Kidney capillary endothelial cell (primary cell): ENCODE results near the gene CKAP2.
"Not testable (repeated sequence)": the region's sequence is repeated elsewhere in the genome, so short reads cannot be mapped to it uniquely, and the experiment has no call there.

Source experiments
- DNase-seq: peaks from one replicate; pipeline ENCODE4 v3.0.0-alpha.2; 2018; ENCODE audit warnings: low spot score

CKAP2 gene

GRCh38 chr13:52452470-52452869, 2.8 kb upstream of the CKAP2 start:
- no peak for DNase-seq

DNA sequence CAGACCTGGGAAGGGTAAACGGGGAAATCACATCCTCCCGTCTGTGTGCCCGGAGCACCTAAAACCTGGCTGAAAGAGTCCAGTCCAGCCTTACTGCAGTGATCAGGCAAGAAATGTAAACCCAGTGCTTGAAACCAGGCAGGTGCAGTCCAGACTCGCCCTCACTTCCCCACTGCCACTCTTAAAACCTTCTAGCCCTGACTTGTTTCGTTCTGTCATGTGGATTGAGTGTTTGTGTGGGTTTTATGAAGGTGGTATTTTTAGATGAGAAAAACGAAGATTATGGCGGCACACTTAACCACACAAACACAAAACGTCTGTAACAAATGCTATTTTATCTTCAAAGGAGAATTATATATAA, 839 bp upstream of the CKAP2 start:
- no peak for DNase-seq

- peak; percentile 50 for DNase-seq
These were observed 381 bp downstream of the CKAP2 start for GRCh38 chr13:52455677-52456041.

DNA sequence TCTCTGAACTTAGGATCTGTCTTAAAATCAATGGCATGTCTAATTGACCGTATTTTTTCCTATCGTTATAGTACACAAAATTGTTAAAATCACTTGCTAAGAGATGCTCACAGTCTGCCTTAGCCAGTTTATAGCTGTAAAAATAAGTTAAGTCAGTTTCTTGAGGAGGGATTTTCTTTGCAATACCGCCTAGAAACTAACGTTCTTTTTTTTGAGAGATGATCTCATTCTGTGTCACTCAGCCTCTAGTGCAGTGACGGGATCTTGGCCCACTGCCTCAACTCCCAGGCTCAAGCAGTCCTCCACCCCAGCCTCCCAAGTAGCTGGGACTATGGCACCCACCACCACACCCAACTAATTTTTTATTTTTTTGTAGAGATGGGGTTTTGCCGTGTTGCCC, 4.4 kb downstream of the CKAP2 start:
- DNase-seq, result no peak

DNA sequence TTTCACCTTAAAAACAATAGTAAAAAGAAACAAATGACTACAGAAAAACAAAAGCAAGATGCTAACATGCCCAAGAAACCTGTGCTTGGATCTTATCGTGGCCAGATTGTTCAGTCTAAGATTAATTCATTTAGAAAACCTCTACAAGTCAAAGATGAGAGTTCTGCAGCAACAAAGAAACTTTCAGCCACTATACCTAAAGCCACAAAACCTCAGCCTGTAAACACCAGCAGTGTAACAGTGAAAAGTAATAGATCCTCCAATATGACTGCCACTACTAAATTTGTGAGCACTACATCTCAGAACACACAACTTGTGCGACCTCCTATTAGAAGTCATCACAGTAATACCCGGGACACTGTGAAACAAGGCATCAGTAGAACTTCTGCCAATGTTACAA, 6.0 kb downstream of the CKAP2 start:
- no peak for DNase-seq

DNA sequence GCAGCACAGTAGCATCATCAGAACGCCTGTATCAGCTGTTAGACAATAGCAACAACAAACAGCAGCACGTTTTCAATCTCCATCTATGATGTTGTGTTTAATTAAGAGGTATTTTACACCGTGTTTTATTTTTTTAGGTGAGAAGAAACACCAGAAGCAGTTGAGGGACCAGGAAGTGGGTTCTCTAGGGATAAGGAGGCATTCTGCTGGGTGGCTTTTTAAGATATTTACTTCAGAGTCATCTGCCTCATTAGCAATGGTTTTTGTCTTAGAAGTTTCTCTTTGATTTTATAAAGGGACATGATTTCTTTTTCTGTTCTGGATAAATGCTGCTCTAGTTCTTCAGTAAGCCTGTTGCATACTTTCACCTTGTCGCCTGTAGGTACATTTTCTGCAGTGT, 8.2 kb downstream of the CKAP2 start:
- no peak for DNase-seq

DNA sequence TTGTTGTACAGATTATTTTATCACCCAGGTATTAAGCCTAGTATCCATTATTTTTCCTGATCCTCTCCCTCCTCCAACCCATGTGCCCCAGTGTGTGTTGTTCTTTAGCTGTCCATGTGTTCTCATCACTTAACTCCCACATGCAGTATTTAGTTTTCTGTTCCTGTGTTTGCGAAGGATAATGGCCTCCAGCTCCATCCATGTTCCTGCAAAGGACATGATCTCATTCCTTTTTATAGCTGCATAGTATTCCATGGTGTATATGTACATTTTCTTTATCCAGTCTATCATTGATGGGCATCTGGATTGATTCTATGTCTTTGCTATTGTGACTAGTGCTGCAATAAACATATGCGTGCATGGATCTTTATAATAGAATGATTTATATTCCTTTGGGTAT, 13.2 kb downstream of the CKAP2 start:
- not testable (repeated sequence) for DNase-seq

DNA sequence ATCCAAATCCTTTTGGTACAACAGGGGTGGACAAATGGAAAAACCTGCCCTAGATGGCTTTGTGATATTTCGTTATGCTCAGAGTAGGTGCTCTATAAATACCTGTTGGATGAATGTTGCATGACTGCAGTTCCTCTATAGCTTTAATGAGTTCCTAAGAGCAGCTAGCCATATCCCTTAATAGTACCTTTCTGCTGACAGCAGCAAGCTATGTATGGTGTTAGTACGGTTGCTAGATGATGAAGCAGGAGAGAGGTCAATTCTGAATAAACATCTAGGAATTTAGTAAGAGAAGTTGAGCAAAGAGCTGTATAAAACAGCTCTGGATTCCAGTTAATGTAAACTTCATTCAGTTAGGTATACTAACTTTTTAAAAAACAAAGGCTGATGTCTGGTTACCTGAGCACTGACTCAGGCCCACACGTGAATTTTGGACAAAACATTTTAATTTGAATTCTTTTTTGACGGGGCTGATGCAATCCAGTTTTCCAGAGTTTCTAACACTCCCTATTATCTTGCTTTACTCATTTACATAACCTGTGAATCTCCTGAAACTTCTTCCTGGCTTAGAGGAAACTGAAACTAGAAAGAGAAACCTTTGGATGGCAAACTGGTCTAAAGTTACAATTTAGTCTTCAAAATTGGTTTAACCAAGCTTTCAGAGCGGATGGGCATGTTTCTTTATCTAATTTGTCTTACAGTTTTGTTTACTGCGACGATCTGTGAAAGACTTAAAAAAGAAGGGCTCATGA, 25.6 kb downstream of the CKAP2 start:
- DNase-seq, result not testable (repeated sequence)

DNA sequence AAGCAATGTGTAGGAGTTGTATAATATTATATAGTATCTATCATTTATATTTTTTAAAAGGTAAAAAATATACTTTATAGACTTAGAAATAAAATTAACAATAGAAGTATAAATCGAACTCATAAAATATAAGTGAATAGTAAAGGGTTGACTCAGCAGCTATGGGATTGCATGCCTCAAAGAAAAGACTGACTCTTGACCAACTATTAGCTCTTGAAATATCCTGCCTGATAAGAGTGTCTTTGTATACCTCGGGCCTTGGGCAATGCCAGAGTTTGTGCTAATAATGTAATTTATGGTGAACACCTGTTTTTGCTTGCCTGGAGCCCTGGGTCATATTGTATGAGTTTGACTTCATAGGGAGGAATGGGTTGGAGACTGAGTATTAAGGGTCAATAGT, 31.8 kb downstream of the CKAP2 start:
- not testable (repeated sequence) for DNase-seq

- not testable (repeated sequence) for DNase-seq
These were observed 33.5 kb downstream of the CKAP2 start for GRCh38 chr13:52488763-52489162.

DNA sequence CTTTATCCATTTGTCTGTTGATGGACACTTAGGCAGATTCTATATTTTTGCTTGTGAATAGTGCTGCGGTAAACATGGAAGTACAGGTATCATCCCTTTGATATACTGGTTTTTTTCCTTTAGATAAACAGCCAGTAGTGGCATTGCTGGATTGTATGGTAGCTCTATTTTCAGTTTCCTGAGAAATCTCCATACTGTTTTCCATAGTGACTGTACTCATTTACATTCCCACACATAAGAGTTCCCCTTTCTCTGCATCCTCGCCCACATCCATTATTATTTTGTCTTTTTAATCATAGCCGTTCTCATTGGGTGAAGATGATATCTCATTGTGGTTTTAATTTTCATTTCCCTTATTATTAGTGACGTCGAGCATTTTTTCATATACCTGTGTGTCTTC, 35.7 kb downstream of the CKAP2 start:
- DNase-seq, result not testable (repeated sequence)

- not testable (repeated sequence) for DNase-seq
These were observed 39.0 kb downstream of the CKAP2 start for GRCh38 chr13:52494241-52494640.

DNA sequence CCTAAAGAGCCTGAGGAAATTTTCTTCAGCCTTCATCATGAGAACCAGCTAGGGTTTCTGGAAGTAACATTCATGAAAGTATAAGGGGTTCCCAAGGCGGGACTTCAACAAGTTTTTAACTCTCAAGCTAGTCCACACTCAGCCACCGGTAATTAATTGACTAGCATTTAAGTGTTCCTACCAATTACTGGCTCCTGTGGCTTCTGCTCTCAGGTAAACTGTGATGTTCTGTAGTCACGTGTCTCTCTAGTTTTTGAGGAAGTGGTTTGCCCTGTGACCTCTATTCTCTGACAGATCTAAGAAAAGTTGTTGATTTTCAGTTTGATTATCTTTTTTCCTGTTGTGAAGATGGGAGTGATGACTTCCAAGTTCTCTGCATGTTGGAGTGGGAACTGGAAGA, 42.7 kb downstream of the CKAP2 start:
- DNase-seq, result not testable (repeated sequence)

DNA sequence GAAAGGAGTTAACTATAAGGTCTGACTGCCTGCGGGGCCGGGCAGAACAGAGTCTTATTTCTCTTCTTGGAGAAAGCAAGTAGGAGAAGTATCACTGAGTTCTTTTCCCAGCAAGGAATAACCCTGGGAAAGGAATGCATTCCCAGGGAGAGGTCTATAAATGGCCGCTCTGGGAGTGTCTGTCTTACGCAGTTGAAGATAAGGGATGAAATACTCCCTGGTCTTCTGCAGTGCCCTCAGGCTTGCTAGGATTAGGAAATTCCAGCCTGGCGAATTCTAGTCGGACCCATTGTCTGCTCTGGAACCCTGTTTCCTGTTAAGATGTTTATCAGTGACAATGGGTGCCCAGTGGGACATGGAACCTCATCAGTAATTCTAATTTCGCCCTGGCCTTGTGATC, 47.0 kb downstream of the CKAP2 start:
- DNase-seq, result not testable (repeated sequence)

DNA sequence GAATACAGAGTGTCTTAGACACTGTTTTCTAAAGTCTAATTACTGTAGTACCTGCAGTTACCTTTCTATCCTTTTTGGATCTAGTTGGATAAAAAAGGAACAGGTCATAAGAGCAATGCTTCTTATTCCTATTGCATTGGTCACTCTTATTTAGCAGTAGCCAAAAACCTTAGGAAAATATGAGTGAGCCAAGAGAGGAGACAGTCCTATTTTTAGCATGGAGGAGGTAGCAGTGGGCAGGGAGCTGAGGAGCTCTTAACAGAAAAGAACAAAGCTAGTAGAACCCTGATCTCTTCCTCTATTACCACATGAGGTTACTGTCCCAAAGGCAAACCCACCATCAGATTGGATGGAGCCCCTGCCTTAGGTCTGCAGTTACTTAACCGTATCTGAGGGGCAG, 50.6 kb downstream of the CKAP2 start:
- not testable (repeated sequence) for DNase-seq

DNA sequence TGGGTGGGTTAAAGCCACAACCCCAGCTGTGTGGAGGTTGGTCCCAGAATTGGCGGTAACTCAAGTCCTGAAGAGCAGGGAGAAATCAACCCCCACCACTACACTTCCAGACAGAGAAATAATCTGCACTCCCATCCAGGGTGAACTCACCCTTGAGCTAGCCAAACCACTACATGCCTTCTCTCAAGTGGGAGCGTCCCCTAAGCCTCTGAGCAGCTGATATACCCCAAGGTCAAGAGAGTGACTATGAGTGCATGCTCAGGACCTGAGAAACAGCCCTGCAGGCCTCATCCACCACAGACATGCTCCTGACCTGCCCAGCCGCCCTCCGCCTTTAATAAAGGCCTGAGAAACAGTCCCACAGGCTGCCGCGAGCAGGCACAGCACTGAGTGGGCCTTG, 54.3 kb downstream of the CKAP2 start:
- DNase-seq, result not testable (repeated sequence)

- DNase-seq, result not testable (repeated sequence)
These were observed 55.0 kb downstream of the CKAP2 start for GRCh38 chr13:52510221-52510797.

DNA sequence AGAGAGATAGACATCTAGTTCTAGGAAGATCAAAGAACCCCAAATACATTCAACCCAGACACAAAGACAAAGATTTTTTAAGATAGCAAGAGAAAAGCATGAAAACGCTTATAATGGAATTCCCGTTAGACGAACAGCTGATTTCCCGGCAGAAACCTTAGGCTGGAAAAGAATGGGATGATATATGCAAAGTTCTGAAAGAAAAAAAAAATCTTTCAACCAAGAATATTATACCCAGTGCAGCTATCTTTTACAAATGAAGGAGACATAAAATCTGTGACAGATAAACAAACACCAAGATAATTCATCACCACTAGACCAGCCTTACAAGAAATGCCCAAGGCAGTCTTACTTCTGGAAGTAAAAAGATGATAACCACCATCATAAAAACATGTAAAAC, 56.3 kb downstream of the CKAP2 start:
- not testable (repeated sequence) for DNase-seq

DNA sequence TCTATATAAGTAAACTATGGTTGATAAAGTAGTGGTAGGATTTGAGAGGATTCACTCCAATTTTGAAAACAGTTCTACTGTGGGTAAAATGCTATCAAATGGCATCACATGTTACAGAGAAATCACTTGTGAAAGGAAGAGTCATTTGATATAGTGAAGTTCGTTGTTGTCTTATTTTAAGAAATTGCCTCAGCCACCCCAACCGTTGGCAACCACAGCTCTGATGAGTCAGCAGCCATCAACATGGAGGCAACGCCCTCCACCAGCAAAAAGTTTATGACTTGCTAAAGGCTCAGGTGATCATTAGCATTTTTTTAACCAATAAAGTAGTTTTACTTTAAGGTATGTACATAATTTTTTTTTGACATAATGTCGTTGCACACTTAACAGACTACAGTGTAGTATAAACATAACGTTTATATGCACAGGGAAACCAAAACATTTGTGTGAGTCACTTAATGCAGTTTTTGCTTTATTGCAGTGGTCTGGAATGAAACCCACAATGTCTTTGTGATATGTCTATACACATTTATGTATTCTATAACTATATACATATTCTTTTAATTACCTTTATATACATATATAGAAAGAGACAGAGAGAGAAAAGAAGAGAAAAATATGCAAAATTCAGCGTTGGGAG, 58.8 kb downstream of the CKAP2 start:
- not testable (repeated sequence) for DNase-seq

- DNase-seq, result not testable (repeated sequence)
These were observed 68.0 kb downstream of the CKAP2 start for GRCh38 chr13:52523323-52523722.
